NCI-H1694 (cell line): ENCODE results near the gene LINGO3.
"Not testable (repeated sequence)": the region's sequence is repeated elsewhere in the genome, so short reads cannot be mapped to it uniquely, and the experiment has no call there.

Experiments
- DNase-seq: peaks from one replicate; lab custom pipeline; 2025; lab: John Stamatoyannopoulos, UW

The LINGO3 gene

DNA sequence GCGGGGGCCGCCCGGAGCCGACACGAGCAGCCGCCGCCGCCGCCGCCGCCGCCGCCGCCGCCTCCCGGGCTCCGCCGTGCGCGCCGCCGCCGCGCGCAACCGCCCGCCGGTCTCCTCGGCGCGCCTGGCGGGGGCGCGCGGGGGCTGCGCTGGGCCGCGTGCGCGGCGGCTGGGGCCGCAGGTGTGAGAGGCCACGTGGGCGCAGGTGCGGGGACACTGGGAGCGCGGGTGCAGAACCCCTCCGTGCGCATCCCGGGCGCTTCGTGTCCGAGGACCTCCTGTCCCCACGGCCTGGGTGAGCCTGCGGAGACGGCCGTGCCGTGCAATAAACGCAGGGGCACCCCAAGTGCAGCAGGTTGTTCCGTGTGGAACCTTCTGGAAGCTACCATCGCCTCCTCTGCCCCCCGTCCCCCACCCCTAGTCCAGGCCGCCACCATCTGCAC lies at the start of gene LINGO3:
Gene LINGO3 (minus strand): TSS at position 41 of the 443 bp plus-strand sequence. CDS start 16,378 bp downstream, outside the sequence.
- DNase-seq: no peak

GRCh38 chr19:2356036-2356646 lies 48.2 kb upstream of the LINGO3 start:
- no peak for DNase-seq

GRCh38 chr19:2355168-2356035 lies 47.4 kb upstream of the LINGO3 start:
- no peak for DNase-seq

DNA sequence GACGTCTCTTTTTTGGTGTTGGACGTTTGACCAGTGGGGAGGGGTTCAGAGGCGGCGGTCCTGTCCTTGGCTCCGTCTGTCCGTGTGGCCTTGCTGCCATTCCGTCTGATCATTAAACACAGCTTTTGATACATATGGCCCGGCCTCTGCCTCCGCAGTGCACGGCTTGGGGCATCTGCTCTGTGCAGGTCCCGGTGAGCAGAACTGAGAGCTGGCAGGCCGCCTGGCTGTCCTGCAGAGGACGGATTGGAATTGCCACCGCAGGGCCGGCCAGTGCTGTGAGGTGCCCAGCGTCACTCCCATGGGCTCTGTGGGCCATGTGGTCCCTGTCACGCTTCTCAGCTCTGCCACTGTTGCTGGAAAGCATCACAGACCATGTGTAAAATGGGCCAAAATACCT lies 46.7 kb upstream of the LINGO3 start:
- no peak for DNase-seq

DNA sequence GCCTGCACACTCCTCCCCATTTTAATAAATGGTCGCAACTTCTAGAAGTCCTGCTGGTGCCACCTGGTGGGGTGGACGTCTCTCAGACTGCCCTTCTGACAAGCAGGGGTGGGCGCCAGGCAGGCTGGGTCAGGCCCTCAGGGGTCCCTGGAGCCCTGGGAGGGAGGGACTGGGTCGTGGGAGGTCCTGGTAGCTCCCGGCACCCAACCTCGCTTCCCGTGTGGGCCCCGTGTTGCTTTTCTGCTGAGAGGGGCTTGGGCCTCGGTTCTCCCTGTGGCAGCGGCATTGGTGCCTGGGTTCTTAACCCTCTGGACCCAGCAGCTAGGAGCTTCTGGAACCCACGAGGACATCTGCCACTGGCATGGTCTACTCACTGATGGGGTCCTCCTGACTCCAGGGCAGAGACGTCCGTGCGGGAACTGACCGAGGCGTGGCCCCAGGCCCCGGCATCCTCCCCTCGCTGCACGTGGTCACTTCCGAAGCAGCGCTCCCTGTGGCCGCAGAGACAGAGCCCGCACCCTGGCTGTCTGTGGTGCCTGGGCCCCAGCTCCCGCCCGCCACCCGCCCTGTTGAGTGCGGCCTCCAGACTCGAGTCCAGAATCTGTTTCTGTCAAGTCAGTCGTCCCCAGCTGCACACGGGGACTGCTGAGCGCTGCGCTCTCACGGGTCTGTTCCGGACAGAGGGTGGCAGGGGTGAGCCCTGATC lies 46.1 kb upstream of the LINGO3 start:
- DNase-seq: no peak

GRCh38 chr19:2353159-2353886 lies 45.4 kb upstream of the LINGO3 start:
- DNase-seq: no peak

DNA sequence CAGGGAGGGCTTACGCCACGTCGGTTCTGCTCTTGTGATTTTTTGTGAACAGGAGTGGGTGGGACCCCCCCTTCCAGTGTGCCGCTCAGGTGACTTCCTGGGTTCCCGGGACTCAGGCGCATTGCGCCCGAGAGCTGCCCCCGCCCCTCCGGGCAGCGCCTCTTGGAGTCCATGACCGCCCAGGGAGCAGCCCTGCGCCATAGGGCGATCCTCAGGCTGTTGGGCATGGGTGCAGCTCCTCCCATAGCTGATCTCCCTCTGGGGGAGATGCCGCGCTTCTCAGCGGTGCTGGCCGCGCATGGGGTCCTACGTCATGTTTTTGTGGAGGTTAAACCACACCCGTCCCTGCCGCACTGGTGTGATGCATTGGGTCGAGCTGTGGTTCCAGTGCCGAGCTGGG lies 44.2 kb upstream of the LINGO3 start:
- no peak for DNase-seq

GRCh38 chr19:2351591-2351990 lies 43.6 kb upstream of the LINGO3 start:
- no peak for DNase-seq

- no peak for DNase-seq
Observed at GRCh38 chr19:2350656-2351055, 42.7 kb upstream of the LINGO3 start.

DNA sequence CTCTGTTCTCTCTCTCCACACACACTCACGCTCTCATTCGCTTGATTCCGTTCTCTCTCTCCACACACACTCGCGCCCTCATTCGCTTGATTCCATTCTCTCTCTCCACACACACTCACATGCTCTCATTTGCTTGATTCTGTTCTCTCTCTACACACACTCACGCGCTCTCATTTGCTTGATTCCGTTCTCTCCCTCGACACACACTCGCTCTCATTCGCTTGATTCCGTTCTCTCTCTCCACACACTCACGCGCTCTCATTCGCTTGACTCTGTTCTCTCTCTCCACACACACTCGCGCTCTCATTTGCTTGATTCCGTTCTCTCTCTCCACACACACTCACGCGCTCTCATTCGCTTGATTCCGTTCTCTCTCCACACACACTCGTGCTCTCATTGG lies 41.9 kb upstream of the LINGO3 start:
- not testable (repeated sequence) for DNase-seq

DNA sequence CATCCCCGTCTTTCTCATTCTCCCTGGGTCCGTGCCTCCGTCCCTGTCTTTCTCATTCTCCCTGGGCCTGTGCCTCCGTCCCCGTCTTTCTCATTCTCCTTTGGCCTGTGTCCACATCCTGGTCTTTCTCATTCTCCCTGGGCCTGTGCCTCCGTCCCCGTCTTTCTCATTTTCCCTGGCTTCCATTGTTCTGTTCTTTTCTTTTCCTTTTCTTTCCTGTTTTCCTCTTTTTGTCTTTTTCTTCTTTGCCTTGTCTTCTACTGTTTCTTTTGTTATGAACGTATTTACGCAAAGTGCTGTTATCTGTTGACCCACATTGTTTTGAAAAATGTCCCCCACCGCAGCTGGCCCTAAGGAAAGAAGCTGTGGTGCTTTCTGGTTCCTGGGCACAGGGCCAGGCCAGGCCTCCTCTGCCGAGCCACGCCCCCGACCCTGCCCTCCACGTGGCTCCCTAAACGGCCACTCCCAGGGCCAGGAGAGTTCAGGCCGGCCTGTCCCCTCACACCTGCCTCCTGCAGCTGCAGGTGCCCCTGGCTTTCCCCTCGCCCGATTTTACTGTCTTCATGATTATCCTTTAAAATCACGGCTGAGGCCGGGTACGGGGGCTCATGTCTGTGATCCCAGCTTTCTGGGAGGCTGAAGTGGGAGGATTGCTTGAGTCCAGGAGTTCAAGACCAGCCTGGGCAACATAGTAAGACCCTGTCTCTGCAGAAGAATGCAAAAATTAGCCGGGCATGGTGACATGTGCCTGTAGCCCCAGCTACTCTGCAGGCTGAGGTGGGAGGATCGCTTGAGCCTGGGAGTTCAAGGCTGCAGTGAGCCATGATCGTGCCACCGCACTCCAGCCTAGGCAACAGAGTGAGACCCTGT lies 38.1 kb upstream of the LINGO3 start:
- no peak for DNase-seq

DNA sequence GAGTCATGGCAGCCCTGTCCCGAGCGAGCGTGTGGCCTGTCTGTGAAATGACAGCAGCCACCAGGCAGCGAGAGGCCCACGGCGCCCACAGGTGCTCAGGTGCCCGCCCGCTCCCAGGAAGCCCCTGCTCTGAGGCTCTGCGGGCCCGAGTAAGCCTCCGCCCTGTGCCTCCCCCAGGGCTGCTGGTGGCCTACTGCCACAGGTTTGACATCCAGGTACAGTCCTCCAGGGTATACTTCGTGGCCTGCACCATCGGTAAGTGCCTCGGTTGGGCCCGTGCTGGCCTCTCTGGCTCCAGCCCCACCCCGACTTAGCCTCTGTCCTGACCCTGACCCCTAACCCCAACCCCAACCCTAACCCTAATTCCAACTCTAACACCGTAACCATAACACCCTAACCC lies 37.1 kb upstream of the LINGO3 start:
- DNase-seq: no peak

GRCh38 chr19:2344381-2344870 lies 36.5 kb upstream of the LINGO3 start:
- DNase-seq: no peak

DNA sequence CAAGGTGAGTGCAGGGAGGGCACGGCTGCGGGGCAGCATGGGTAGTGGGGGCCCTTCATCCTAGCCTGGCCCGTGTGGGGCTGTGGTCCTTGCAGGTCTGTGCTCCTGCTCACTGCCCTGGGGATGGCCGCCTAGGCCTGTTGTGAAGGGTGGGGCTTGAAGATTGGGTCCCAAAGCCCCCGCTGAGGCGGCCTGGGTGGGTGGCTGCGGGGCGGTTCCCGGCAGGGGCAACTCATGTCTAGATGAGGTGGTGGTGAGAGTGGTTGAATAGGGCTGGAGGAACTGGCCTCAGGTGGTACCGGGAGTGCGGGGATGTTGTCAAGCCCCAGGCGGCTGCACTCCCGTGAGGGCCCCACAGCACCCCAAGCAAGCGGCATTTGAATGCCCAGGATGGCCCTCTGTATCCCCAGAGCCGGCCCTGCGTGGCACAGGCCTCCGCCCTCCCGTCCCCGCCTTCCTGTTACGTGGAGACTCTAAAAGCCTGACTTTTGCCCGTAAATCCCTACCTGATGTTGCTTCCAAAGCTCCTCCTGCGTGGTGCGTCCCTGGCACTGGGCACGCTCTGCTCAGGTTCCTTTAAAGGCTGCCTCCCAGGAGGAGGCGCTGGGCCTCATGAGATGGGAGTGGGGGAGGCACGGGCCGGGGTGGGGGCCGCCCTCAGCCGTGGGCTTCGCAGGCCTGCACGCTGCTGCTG lies 35.5 kb upstream of the LINGO3 start:
- no peak for DNase-seq

- DNase-seq: no peak
Observed at GRCh38 chr19:2342656-2343288, 34.8 kb upstream of the LINGO3 start.

DNA sequence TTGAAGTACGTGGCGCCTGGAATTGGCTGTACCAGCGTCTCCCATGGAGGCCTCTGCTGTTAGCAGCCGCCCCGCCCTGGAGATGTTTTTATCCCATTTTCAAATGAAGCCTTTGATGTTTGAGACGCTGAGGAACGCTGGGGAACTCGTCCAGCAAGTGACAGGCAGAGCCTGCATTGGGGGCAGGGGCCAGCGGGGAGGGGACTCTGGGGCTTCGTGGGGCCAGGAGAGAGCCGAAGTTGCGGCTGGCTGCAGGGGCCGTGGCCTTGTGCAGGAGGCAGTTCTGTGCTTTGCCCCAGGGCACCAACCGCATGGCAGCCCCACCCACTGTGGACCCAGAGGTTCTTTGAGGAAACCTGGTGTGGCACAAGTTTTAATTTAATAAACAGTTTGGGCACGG lies 34.0 kb upstream of the LINGO3 start:
- no peak for DNase-seq

GRCh38 chr19:2341244-2341751 lies 33.3 kb upstream of the LINGO3 start:
- DNase-seq: peak; percentile 30

- DNase-seq: no peak
Observed at GRCh38 chr19:2340496-2341243, 32.7 kb upstream of the LINGO3 start.
